ENCODE measurements around the gene TBC1D22A. TPM values are rescaled to one million over a fixed set of nuclear protein-coding genes. Genes with fewer than 3 reads are reported as not detected.

The TBC1D22A gene
- total RNA-seq, 1 experiment from 2014 or later, result 20.9 TPM

DNA sequence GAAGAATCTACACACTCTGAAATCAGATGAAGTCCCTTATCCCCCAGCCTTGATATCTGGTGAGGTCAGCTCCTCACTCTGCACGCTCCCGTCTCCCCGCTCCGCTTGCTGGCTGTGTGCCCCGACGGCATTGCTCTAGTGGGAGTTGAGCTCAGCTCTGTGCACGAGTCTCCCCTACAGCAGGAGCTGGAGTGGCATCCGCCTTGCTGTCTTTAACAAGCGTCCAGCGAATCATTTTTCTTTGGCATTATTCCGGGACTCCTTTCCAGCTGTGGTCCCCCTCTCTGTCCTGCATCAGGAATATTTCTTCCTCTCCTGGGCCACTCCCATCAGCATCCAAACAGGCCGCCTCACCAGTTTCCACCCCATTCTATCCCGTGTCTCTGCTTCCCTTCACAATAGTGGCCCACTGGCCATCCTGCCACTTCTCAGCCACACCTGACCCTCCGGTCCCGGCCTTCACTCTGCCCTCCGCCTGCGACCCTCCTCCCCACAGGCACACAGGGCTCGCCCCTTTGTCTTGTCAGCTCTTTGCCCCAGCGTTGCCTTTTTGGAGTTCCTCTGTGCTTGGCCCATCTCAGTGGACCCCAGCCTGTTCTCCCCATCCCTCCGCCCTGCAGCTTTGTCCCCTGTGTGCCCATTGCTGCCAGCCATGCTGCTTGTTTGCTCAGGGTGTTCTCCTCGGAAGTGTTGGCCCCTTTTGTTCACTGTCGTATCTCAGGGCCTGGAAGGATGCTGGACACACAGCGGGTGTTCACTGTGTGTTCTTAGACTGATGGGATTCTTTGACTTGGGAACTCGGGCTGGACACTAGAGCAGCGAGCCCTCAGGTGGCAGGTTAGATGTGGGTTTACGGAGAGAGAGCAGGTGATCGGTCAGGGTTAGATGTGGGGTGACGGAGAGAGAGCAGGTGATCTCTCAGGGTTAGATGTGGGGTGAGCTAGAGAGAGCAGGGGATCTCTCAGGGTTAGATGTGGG is 441.8 kb downstream of the TBC1D22A start:
- intact Hi-C loops (cut with micrococcal nuclease), result no loop called here
- CTCF ChIA-PET, result no interaction called here
- POLR2A ChIA-PET, result no interaction called here

More for the DNA sequence above, 441.8 kb downstream of the TBC1D22A start:
- Histone ChIP-seq H4K20me1 (ENCODE audit: insufficient read depth) (no peaks in the 10 kb centered on the region), H3K27me3 (ENCODE audit: insufficient read depth, low read length) (no peaks in the 10 kb centered on the region), H3K27ac (ENCODE audit: low read depth, low read length) (no peak overlapping the region), H3K9me2 (ENCODE audit: insufficient read depth) (no peaks in the 10 kb centered on the region), H3K9ac (ENCODE audit: low read length) (no peak overlapping the region), H3K79me2 (ENCODE audit: insufficient read depth, low read length) (no peaks in the 10 kb centered on the region), H3K9me3 (ENCODE audit: control insufficient read depth in 1 of 2, insufficient read depth in 1 of 2, low read depth in 1 of 2, low read length in 2 of 2) (no peaks in the 10 kb centered on the region), H3K36me3 (ENCODE audit: control insufficient read depth in 1 of 2, insufficient read depth in 2 of 2, low read length in 2 of 2) (no peaks in the 10 kb centered on the region), H3K4me2 (ENCODE audit: low read length) (no peak overlapping the region), H3K4me3 (replicated peaks in 1 of 2; ENCODE audit: low read depth in 1 of 2, low read length in 2 of 2) (no peak overlapping the region), H3K4me1 (ENCODE audit: control insufficient read depth in 1 of 2, insufficient read depth in 2 of 2, low read length in 2 of 2) (no peaks in the 10 kb centered on the region; a peak in 1 of 4 replicates), H2AFZ (ENCODE audit: low read depth, low read length, poor library complexity, severe bottlenecking) (no peak overlapping the region)
- no TSS peak for BruUV-seq (replicated peaks)
- no peak for DNase-seq (ENCODE audit: low read depth, low spot score)
- TF ChIP-seq JUND (IDR thresholded peaks at IDR 0.05), result no peak
- TF ChIP-seq EZH2phosphoT487 (IDR thresholded peaks at IDR 0.05; ENCODE audit: borderline replicate concordance), result no peak
- no peak for TF ChIP-seq EGR1 (IDR thresholded peaks at IDR 0.05; ENCODE audit: low read depth)
- no peak for TF ChIP-seq MAX (IDR thresholded peaks at IDR 0.05)
- no peak for TF ChIP-seq CBX3 (IDR thresholded peaks at IDR 0.05; ENCODE audit: low read depth)
- no peak for TF ChIP-seq ATF3 (IDR thresholded peaks at IDR 0.05)
- no peak for TF ChIP-seq ZFX (IDR thresholded peaks at IDR 0.05)
- TF ChIP-seq CTCF (IDR thresholded peaks at IDR 0.05 in 2 of 3, conservative IDR thresholded peaks at IDR 0.05 in 1 of 3; ENCODE audit: borderline replicate concordance in 1 of 3, insufficient read depth in 1 of 3, low read depth in 2 of 3, low read length in 2 of 3), result no peak
- TF ChIP-seq REST (IDR thresholded peaks at IDR 0.05; ENCODE audit: low read depth), result no peak
- no peak for TF ChIP-seq SIN3A (IDR thresholded peaks at IDR 0.05; ENCODE audit: low read depth)
- TF ChIP-seq EZH2 (IDR thresholded peaks at IDR 0.05), result no peak
- no peak for TF ChIP-seq ELF1 (IDR thresholded peaks at IDR 0.05; ENCODE audit: borderline replicate concordance, low read depth)
- TF ChIP-seq CEBPB (IDR thresholded peaks at IDR 0.05; ENCODE audit: low read depth), result no peak
- TF ChIP-seq SRF (IDR thresholded peaks at IDR 0.05; ENCODE audit: low read depth), result no peak
- TF ChIP-seq POLR2A (IDR thresholded peaks at IDR 0.05; ENCODE audit: borderline replicate concordance, extremely low read depth, insufficient read depth, insufficient read length), result no peak
- TF ChIP-seq ZBTB33 (IDR thresholded peaks at IDR 0.05; ENCODE audit: extremely low read depth, insufficient replicate concordance, low read length), result no peak
- TF ChIP-seq FOSL1 (IDR thresholded peaks at IDR 0.05; ENCODE audit: low read depth), result no peak
- no peak for TF ChIP-seq YY1 (IDR thresholded peaks at IDR 0.05; ENCODE audit: extremely low read depth, insufficient replicate concordance, low read depth, low read length)
- RAD21 ChIA-PET (ENCODE audit: low non-redundant PET in 1 of 2, low total read pairs in 2 of 2, uncharacterized antibody in 2 of 2, unreplicated experiment in 2 of 2), result no interaction called here
- no peak for ATAC-seq
